NOMO-1 (cell line): Measurements from ENCODE around the gene WDR93.
"Not testable (repeated sequence)": the region's sequence is repeated elsewhere in the genome, so short reads cannot be mapped to it uniquely, and the experiment has no call there.

Experiments used
- DNase-seq, 2 experiments: peaks; one replicate each; lab custom pipeline; 2025; ENCODE audit not compliant: unreplicated experiment in 2 of 2; lab: John Stamatoyannopoulos, UW

The WDR93 gene

DNA sequence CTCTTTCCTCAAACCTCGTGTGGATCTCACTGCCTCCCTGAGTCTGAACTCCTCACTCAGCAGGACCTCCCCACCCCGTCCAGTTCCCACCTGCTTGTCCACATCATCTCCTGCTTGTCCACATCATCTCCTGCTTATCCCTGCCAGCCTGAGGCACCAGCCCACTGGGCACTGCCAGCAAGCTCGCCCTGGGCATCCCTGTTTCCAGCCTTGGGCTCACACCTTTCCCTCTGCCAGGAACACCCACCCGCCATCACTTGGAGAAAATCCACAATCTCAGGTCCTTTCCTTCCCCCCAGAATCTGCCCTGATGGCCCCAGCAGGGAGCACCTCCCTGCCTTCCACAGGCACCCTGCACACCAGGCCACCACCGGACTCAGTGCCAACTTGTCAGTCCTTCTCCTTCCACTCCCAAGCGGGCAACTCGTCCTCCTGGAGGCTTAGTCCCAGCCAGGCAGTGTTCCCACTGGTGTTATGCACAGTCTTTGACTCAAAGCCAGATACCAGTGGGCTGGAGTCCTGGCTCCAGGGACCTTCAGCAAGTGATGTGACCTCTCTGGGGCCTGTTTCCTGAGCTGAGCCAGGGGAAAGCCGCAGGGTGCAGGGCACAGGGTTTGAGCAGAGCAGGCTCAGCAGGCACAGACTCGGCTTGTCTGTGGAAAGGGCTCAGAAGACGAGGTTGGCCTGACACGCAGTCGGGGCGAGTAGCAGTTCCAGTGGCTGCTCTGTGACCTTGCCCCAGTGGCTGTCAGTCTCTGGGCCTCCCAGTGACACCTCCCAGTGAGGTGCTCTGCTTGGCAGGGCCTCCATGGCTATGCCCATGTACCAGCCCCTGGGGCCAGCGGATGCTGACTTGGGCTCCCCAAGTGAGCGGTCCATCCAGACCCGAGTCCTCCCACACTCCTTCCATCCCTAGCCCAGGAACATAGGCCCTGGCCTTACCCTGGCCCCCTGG, 76.0 kb downstream of the WDR93 start:
- DNase-seq, result no peak

GRCh38 chr15:89767411-89767915, 76.9 kb downstream of the WDR93 start:
- no peak for DNase-seq

GRCh38 chr15:89768071-89768500, 77.5 kb downstream of the WDR93 start:
- no peak for DNase-seq

GRCh38 chr15:89769366-89769765, 78.8 kb downstream of the WDR93 start:
- DNase-seq, result no peak

GRCh38 chr15:89770041-89770440, 79.4 kb downstream of the WDR93 start:
- no peak for DNase-seq

DNA sequence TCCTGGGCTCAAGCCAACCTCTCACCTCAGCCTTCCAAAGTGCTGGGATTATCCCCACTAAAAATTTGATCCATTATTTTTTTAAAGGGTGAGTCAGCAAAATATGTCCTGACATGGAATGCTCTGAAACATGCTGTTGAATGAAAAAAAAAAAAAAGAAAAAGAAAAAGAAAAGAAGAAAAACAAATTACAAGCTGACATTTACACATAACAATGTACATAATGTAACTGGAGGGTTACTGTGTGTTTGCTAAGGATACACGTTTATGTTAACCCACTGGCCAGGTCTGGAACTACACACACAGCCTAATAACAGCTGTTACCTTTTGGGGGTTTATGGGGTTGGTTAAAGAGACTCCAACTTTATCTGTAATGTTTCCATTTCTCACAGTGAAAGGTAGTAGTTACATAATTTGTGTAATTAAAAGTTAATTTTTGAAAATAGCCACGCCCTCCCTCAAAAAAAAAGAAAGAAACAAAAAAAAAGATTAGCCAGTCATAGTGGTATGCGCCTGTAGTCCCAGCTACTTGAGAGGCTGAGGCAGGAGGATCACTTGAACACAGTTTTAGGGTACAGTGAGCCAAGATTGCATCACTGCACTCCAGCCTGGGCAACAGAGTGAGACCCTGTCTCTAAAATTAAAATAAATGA, 82.4 kb downstream of the WDR93 start:
- DNase-seq, result no peak

- DNase-seq, result no peak
These were observed 83.9 kb downstream of the WDR93 start for GRCh38 chr15:89774492-89774891.

- DNase-seq, result no peak
These were observed 85.2 kb downstream of the WDR93 start for GRCh38 chr15:89775815-89776214.

DNA sequence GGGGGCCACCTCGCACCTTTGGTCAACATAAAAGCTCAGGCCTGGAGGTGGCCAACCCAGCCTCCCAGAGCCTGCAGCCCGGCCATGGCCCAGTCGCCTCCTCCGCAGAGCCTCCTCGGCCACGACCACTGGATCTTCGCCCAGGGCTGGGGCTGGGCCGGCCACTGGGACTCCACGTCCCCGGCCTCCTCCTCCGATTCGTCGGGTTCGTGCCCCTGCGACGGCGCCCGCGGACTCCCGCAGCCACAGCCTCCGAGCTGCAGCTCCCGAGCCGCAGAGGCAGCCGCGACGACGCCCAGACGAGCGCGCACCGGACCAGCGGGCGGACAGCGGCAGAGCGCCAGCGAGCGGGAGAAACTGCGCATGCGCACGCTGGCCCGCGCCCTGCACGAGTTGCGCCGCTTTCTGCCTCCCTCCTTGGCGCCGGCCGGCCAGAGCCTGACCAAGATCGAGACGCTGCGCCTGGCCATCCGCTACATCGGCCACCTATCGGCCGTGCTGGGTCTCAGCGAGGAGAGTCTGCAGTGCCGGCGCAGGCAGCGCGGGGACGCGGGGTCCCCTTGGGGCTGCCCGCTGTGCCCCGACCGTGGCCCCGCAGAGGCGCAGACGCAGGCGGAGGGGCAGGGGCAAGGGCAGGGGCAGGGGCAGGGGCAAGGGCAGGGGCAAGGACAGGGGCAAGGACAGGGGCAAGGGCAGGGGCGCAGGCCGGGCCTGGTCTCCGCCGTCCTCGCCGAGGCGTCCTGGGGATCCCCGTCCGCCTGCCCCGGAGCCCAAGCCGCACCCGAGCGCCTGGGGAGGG, 85.9 kb downstream of the WDR93 start, which contains the start of gene MESP2:
Gene MESP2, plus strand, starts transcription at position 59 of the 799 bp plus-strand sequence. Its CDS starts 26 bp downstream, at position 85.
- peak; percentile 78 to 80 for DNase-seq

- DNase-seq, result no peak
These were observed 86.6 kb downstream of the WDR93 start for GRCh38 chr15:89777073-89777751.

DNA sequence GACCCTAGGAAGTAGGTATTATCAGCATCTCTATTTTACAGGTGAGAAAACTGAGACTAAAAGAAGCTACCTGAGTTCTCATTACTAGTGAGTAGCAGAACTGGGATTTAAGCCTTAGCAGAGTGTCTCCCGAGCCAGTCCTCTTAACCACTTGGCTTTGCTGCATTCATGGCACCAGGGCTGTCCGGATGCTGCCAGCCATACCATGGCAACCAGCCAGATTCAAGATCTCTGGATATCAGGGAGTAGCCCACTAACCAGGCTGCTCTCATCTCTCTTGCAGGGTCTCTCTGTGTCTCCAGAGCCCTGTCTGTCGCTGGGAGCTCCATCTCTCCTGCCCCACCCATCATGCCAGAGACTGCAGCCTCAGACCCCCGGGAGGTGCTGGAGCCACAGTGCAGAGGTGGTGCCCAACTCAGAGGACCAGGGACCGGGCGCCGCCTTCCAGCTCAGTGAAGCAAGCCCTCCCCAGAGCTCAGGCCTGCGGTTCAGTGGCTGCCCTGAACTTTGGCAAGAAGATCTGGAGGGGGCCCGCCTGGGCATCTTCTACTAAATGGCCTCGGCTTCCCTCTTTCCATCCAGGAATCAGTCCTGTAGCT, 87.3 kb downstream of the WDR93 start:
- no peak for DNase-seq

DNA sequence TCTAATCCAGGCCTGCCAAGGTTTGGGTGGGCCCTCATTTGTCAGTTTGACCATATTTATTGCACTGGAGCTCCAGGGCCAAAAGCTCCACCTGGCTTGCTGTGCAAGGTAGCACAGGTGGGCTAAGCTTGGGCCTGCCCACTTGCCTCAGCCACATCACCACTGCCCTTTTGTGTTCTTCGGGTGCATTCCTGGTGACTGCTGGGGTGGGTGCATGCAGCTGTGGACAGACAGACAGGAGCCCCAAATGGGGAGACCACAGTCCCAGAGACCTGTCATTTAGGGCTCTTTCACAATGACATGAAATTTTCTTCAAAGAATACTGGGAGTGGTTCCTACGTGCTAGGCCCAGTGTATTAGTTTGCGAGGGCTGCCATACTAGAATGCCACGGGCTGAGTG, 88.2 kb downstream of the WDR93 start:
- no peak for DNase-seq

DNA sequence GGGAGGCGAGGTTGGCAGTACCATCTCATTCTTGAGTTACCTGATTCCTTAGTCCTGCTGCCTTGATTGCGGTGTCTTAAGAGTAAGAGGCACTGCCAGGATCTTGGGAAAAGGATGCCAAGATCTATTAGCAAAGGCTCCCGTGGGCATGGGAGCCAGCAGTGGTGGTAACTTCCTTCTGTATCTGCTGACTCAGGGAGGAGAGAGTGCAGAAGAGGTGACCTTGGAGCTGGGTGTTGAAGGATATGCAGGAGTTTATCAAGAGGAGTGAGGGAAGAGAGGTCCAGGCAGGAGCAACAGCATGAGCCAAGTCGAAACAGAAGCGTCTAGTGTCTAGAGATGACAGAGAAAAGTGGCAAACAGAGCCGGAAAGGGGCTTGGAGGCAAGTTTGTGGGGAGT, 90.0 kb downstream of the WDR93 start:
- no peak for DNase-seq

GRCh38 chr15:89781055-89781454, 90.4 kb downstream of the WDR93 start:
- DNase-seq, result peak; percentile 78 to 83

GRCh38 chr15:89781891-89782618, 91.4 kb downstream of the WDR93 start:
- peak; percentile 35 to 70 for DNase-seq

GRCh38 chr15:89782619-89782950, 92.0 kb downstream of the WDR93 start:
- DNase-seq, result not testable (repeated sequence)

- DNase-seq, result no peak
These were observed 92.7 kb downstream of the WDR93 start for GRCh38 chr15:89783111-89783860.

GRCh38 chr15:89783861-89784685, 93.5 kb downstream of the WDR93 start:
- DNase-seq, result no peak
